Stimulated activated CD8-positive, alpha-beta memory T cell treated with anti-CD3 and anti-CD28 coated beads, Interleukin-4, amount 100 ng/mL, for 4 hours (primary cell): ENCODE measurements around the gene HINT2.

Experiments
- DNase-seq, 2 donors: peaks; one replicate each; pipeline ENCODE4 v3.0.0-alpha.2; 2020; ENCODE audit warnings: low read depth in 2 of 2, low spot score in 1 of 2

HINT2 gene

DNA sequence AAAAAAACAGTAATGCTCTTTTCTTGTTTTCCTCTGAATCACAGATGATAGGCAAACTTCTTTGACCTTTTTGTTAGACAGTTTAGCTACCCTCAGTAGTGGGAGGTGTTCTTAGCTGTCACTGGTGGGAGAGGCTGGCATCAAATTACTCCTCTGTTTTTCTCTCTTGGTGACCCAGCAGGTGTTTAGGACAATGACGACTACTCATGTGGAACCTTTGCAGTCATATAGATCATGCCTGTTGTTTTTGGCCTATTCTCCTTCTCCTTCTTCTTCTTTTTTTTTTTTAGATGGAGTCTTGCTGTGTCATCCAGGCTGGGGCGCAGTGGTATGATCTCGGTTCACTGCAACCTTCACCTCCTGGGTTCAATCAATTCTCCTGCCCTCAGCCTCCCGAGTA lies 38.8 kb downstream of the HINT2 start:
- DNase-seq = no peak

DNA sequence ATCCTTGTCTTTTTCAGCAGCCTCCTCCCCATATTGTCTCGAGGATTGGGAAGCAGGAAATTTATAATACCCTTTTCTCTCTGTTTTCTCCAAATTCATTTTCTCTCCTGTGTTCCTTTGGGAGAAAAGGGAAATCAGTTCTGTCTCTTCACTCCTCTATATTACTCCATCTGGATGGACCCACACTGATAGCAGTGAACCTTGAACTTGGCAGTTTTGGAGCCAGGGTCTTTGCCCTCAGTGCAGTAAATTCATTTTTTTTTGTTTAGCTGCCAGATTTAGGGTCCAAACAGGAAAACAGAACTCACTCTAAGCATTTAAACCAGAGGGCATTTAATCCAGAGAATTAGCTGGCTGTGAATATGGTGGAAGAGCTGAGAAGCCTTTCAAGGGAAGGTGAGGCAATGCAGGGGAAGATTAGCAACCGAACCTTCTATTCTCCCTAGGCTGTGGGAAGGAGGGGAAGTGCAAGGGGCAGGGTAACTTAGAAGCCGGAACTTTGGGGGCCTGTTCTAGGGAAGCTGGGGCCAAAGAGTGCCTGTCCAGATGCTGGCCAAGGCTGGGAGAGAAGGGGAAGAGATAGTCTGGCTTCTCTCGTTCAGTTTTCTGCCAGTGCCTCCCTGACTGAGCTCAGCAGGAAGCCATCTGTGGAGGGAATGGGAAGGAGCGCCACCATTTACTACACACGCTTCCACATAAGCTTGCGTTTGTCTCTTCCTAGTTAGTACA lies 39.8 kb downstream of the HINT2 start:
- no peak for DNase-seq

DNA sequence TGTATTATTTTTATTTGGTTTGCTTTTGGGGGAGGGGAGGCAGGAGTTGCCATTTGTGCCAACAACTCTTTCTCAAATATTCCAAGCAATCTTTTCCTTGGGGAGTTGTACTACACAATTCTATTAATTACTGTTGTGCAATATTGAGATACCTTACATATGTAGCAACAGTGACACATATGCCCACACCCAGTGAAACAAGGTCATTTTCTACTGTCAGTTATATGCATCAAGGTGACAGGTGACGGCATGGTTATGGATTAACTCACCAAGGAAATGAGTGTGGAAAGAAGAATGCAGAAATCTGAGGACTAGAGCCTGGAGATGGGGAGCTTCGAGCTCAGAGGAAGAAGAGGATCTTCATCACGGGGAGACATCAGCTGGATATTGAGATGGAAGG lies 42.9 kb downstream of the HINT2 start:
- no peak for DNase-seq

- DNase-seq = no peak
These were observed 43.3 kb downstream of the HINT2 start for GRCh38 chr9:35771534-35771933.

GRCh38 chr9:35771075-35771433 lies 43.8 kb downstream of the HINT2 start:
- no peak for DNase-seq

DNA sequence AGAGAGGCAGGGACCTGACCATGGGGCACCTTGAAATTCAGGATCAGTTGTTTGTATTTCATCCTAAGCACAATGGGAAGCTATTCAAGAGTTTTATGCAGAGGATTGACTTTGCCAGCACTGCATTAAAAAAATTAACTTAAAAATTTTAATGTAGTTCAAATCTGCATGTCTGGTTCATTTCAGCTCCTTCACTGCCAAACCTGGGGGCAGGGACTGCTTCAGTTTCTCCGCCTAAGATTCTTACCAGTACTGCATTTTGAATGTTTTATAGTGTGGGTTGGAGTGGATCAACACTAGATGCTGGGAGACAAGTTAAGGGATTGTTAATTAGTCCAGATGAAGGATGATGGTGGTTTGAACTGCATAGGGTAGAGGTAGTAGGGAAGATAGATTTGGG lies 45.1 kb downstream of the HINT2 start:
- no peak for DNase-seq

DNA sequence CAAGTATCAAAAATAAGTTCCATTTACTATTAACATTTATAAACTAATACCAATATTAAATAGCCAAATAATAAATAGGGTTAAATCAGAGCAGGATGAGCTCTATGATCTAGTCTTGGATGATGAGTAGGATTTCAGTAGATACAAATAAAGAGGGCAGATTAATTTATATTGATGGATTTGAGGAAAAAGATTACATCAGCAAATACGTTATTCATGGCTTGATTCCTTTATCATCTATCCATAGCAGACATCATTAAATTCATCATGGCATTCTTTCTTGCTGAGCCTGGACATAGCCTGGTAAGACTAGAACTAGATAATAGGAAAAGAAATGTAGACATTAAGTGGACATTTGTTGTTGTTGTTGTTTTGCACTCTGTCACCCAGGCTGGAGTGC lies 47.4 kb downstream of the HINT2 start:
- no peak for DNase-seq

DNA sequence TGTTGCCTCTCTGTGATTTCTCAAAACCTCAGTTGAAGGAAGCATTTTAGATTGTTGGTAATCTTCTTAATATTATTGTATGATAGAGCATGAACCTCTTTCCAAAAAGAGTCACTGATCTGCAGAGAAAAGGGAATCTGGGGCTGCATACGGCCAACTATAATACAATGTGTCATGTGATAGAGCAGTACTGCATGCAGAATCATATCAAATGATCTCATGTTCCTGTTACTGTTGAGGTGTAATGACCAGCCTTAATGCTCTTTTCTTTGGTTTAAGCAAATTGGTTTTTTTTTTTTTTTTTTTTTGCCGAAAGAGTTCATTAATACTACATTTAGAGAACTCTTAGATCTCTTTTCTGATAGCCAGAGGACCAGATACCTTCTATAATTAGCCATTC lies 47.8 kb downstream of the HINT2 start:
- DNase-seq = no peak

GRCh38 chr9:35763803-35764202 lies 51.0 kb downstream of the HINT2 start:
- no peak for DNase-seq

- no peak for DNase-seq
These were observed 51.7 kb downstream of the HINT2 start for GRCh38 chr9:35763181-35763580.
